Measurements from ENCODE around the gene TIMP2. TPM values are rescaled to one million over a fixed set of nuclear protein-coding genes. Genes with fewer than 3 reads are reported as not detected.
A peak's percentile ranks its signal among the peaks of the same experiment; 100 is the strongest.

Gene TIMP2
- total and polyA plus RNA-seq, 2 donors (not counting 3 experiments of a cell fraction or from before 2014, with no cell fraction given) = 138 to 318 TPM

- peak overlapping the region; percentile 94 for H3K27ac ChIP-seq (ENCODE audit: insufficient read depth, low read depth, low read length)
- TF ChIP-seq MYC (IDR thresholded peaks at IDR 0.05; ENCODE audit: low read depth, low read length) (peak; percentile 30), POLR2A (IDR thresholded peaks at IDR 0.05; ENCODE audit: low read depth, low read length) (no peak), JUN (IDR thresholded peaks at IDR 0.05; ENCODE audit: borderline replicate concordance, insufficient read depth, insufficient read length, low read depth) (no peak), GATA2 (IDR thresholded peaks at IDR 0.05; ENCODE audit: insufficient read depth, insufficient read length, low read depth, low read length) (no peak)
- ChIA-PET POLR2A (no interaction called here), CTCF (interaction anchor here (1.3 kb wide), 1 partner anchor 14 kb away, joined by 3 read pairs; no protein-coding TSS in a partner anchor)
- H3K4me3 ChIP-seq (replicated peaks in 1 of 3; ENCODE audit: insufficient read depth in 1 of 3, low read depth in 1 of 3, low read length in 3 of 3) = no peak overlapping the region
- H4K20me1 ChIP-seq (replicated peaks; ENCODE audit: control insufficient read depth, extremely low read depth, insufficient read depth, low read length) = no peaks in the 10 kb centered on the region
- H3K9ac ChIP-seq (replicated peaks; ENCODE audit: extremely low read depth, insufficient read depth, low read length) = peak overlapping the region; percentile 71
- FAIRE-seq = peak; percentile 76
- H3K9me3 ChIP-seq (replicated peaks; ENCODE audit: control insufficient read depth, insufficient read depth, low read length) = no peaks in the 10 kb centered on the region
- BruUV-seq (replicated peaks) = no TSS peak
- peak; percentile 64 for DNase-seq (ENCODE audit: low read depth, low spot score)
- intact Hi-C loops (cut with micrococcal nuclease) (loop anchor here (1.0 kb wide), 1 partner anchor 55 kb away; no protein-coding TSS in a partner anchor), dilution Hi-C loops (cut with MboI; ENCODE audit: extremely low pct_ligation_motif_present, low sequenced_read_pairs) (no loop called here)
- no peaks in the 10 kb centered on the region for H3K27me3 ChIP-seq (ENCODE audit: control insufficient read depth in 2 of 2, insufficient read depth in 2 of 2, low read length in 2 of 2)
- no peaks in the 10 kb centered on the region for H3K9me1 ChIP-seq (replicated peaks; ENCODE audit: control insufficient read depth, extremely low read depth, insufficient read depth, low read length)
- H3K4me2 ChIP-seq (ENCODE audit: insufficient read depth, low read length) = peak overlapping the region; percentile 53
- peaks cover 0 to 2% of the 10 kb centered on the region in 2 experiments for H3K36me3 ChIP-seq (ENCODE audit: control insufficient read depth in 2 of 2, extremely low read depth in 1 of 2, insufficient read depth in 2 of 2, low read length in 2 of 2)
- peaks cover 33% of the 10 kb centered on the region for H3K79me2 ChIP-seq (ENCODE audit: control insufficient read depth, insufficient read depth, low read length)
- peak overlapping the region; percentile 50 for H2AFZ ChIP-seq (ENCODE audit: low read depth, low read length)
- peaks cover 56% of the 10 kb centered on the region for H3K4me1 ChIP-seq (ENCODE audit: control insufficient read depth, extremely low read depth, insufficient read depth, low read length)
These were observed 45.5 kb downstream of the TIMP2 start for GRCh38 chr17:78879635-78880186.

- Histone ChIP-seq H2AFZ (ENCODE audit: low read depth, low read length) (no peak overlapping the region), H3K79me2 (ENCODE audit: control insufficient read depth, insufficient read depth, low read length) (peaks cover 33% of the 10 kb centered on the region), H3K27ac (ENCODE audit: insufficient read depth, low read depth, low read length) (peak overlapping the region; percentile 94), H3K4me3 (replicated peaks in 1 of 3; ENCODE audit: insufficient read depth in 1 of 3, low read depth in 1 of 3, low read length in 3 of 3) (no peak overlapping the region), H4K20me1 (replicated peaks; ENCODE audit: control insufficient read depth, extremely low read depth, insufficient read depth, low read length) (no peaks in the 10 kb centered on the region), H3K9me1 (replicated peaks; ENCODE audit: control insufficient read depth, extremely low read depth, insufficient read depth, low read length) (no peaks in the 10 kb centered on the region), H3K4me2 (ENCODE audit: insufficient read depth, low read length) (peak overlapping the region; percentile 53), H3K9ac (replicated peaks; ENCODE audit: extremely low read depth, insufficient read depth, low read length) (peak overlapping the region; percentile 71), H3K27me3 (ENCODE audit: control insufficient read depth in 2 of 2, insufficient read depth in 2 of 2, low read length in 2 of 2) (no peaks in the 10 kb centered on the region), H3K9me3 (replicated peaks; ENCODE audit: control insufficient read depth, insufficient read depth, low read length) (no peaks in the 10 kb centered on the region), H3K4me1 (ENCODE audit: control insufficient read depth, extremely low read depth, insufficient read depth, low read length) (peaks cover 54% of the 10 kb centered on the region), H3K36me3 (ENCODE audit: control insufficient read depth in 2 of 2, extremely low read depth in 1 of 2, insufficient read depth in 2 of 2, low read length in 2 of 2) (peaks cover 0 to 2% of the 10 kb centered on the region in 2 experiments)
- TF ChIP-seq MYC (IDR thresholded peaks at IDR 0.05; ENCODE audit: low read depth, low read length) (no peak), JUN (IDR thresholded peaks at IDR 0.05; ENCODE audit: borderline replicate concordance, insufficient read depth, insufficient read length, low read depth) (no peak), POLR2AphosphoS5 (IDR thresholded peaks at IDR 0.05; ENCODE audit: insufficient read depth, low read depth, low read length) (no peak), GATA2 (IDR thresholded peaks at IDR 0.05; ENCODE audit: insufficient read depth, insufficient read length, low read depth, low read length) (no peak), MAX (IDR thresholded peaks at IDR 0.05; ENCODE audit: insufficient read depth, insufficient read length) (no peak), POLR2A (IDR thresholded peaks at IDR 0.05; ENCODE audit: low read depth, low read length) (no peak), EZH2 (IDR thresholded peaks at IDR 0.05; ENCODE audit: borderline replicate concordance, low read depth, low read length, severe bottlenecking) (no peak), FOS (IDR thresholded peaks at IDR 0.05; ENCODE audit: borderline replicate concordance, insufficient read depth, low read length) (no peak), CTCF (IDR thresholded peaks at IDR 0.05; ENCODE audit: extremely low read depth in 1 of 2, insufficient read depth in 1 of 2, low read depth in 1 of 2, low read length in 2 of 2) (no peak)
- DNase-seq (ENCODE audit: low read depth, low spot score) = no peak
- BruUV-seq (replicated peaks) = TSS peak; percentile 39
- no peak for FAIRE-seq
- ChIA-PET CTCF (interaction anchor here (1.3 kb wide), 1 partner anchor 13 kb away, joined by 3 read pairs; no protein-coding TSS in a partner anchor), POLR2A (no interaction called here)
- dilution Hi-C loops (cut with MboI; ENCODE audit: extremely low pct_ligation_motif_present, low sequenced_read_pairs) = no loop called here
- intact Hi-C loops (cut with micrococcal nuclease) = loop anchor here (1.0 kb wide), 1 partner anchor 55 kb away; no protein-coding TSS in a partner anchor
These were observed 46.2 kb downstream of the TIMP2 start for GRCh38 chr17:78878871-78879527.
